ENCODE measurements around the gene STAT4.

The STAT4 gene

DNA sequence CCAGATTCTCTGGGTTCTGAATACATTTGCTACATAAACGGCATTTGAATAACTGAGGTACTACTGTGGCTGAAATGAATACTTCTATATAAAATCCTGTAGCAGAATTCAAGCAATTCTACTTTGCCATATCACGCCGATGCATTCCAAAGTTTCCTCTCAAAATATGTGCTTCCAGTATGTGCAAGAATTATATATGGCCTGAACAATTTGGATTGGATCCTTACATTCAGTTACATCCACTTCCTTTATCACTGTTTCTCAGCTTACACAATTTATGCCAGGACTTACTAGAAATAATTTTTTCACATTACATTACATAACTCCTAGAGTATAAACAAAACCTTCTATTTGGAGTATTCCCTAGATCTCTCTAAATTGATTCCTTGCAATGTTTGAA lies 46.3 kb upstream of the STAT4 start:
- H4K20me1 ChIP-seq (ENCODE audit: control insufficient read depth, insufficient read depth, low read depth, low read length) = no peaks in the 10 kb centered on the region
- H3F3A ChIP-seq (ENCODE audit: control insufficient read depth, insufficient read depth) = no peaks in the 10 kb centered on the region
- H3K79me2 ChIP-seq (ENCODE audit: control insufficient read depth, low read length) = no peaks in the 10 kb centered on the region
- H3K4me1 ChIP-seq (ENCODE audit: control insufficient read depth, low read length) = no peaks in the 10 kb centered on the region
- no peaks in the 10 kb centered on the region for H3K9me3 ChIP-seq (ENCODE audit: control insufficient read depth, insufficient read depth, low read length)
- no peak overlapping the region for H3K27ac ChIP-seq (ENCODE audit: low read depth, low read length)
- TF ChIP-seq, protein P1, sequence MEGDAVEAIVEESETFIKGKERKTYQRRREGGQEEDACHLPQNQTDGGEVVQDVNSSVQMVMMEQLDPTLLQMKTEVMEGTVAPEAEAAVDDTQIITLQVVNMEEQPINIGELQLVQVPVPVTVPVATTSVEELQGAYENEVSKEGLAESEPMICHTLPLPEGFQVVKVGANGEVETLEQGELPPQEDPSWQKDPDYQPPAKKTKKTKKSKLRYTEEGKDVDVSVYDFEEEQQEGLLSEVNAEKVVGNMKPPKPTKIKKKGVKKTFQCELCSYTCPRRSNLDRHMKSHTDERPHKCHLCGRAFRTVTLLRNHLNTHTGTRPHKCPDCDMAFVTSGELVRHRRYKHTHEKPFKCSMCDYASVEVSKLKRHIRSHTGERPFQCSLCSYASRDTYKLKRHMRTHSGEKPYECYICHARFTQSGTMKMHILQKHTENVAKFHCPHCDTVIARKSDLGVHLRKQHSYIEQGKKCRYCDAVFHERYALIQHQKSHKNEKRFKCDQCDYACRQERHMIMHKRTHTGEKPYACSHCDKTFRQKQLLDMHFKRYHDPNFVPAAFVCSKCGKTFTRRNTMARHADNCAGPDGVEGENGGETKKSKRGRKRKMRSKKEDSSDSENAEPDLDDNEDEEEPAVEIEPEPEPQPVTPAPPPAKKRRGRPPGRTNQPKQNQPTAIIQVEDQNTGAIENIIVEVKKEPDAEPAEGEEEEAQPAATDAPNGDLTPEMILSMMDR (IDR thresholded peaks at IDR 0.05; ENCODE audit: low read depth, low read length, poor library complexity, severe bottlenecking) = no peak
- TF ChIP-seq EZH2phosphoT487 (IDR thresholded peaks at IDR 0.05; ENCODE audit: borderline replicate concordance, low read length) = no peak
- H3K27me3 ChIP-seq (ENCODE audit: control insufficient read depth, low read length) = peaks cover 6% of the 10 kb centered on the region; the same call in 1 of the 2 replicates
- no peaks in the 10 kb centered on the region for H3K36me3 ChIP-seq (ENCODE audit: control insufficient read depth, low read length)
- no peak overlapping the region for H3K4me2 ChIP-seq (ENCODE audit: low read length)
- H3K9me2 ChIP-seq (replicated peaks; ENCODE audit: control insufficient read depth, low read length) = no peaks in the 10 kb centered on the region
- no peak overlapping the region for H3K4me3 ChIP-seq (ENCODE audit: low read length)

- no peak overlapping the region for H3K4me3 ChIP-seq (ENCODE audit: low read length)
- H3K4me2 ChIP-seq (ENCODE audit: low read length) = no peak overlapping the region
- no peaks in the 10 kb centered on the region for H3K4me1 ChIP-seq (ENCODE audit: control insufficient read depth, low read length)
- no peaks in the 10 kb centered on the region for H3K27me3 ChIP-seq (ENCODE audit: control insufficient read depth, low read length)
- no peaks in the 10 kb centered on the region for H3K9me3 ChIP-seq (ENCODE audit: control insufficient read depth, insufficient read depth, low read length)
- H3F3A ChIP-seq (ENCODE audit: control insufficient read depth, insufficient read depth) = no peaks in the 10 kb centered on the region
- no peaks in the 10 kb centered on the region for H3K79me2 ChIP-seq (ENCODE audit: control insufficient read depth, low read length)
- no peaks in the 10 kb centered on the region for H3K9me2 ChIP-seq (replicated peaks; ENCODE audit: control insufficient read depth, low read length)
- no peaks in the 10 kb centered on the region for H3K36me3 ChIP-seq (ENCODE audit: control insufficient read depth, low read length)
- no peak for TF ChIP-seq EZH2phosphoT487 (IDR thresholded peaks at IDR 0.05; ENCODE audit: borderline replicate concordance, low read length)
- TF ChIP-seq, protein P1 (IDR thresholded peaks at IDR 0.05; ENCODE audit: low read depth, low read length, poor library complexity, severe bottlenecking) = no peak
- no peaks in the 10 kb centered on the region for H4K20me1 ChIP-seq (ENCODE audit: control insufficient read depth, insufficient read depth, low read depth, low read length)
- H3K27ac ChIP-seq (ENCODE audit: low read depth, low read length) = no peak overlapping the region
Observed at GRCh38 chr2:191195021-191195420, 44.2 kb upstream of the STAT4 start.

DNA sequence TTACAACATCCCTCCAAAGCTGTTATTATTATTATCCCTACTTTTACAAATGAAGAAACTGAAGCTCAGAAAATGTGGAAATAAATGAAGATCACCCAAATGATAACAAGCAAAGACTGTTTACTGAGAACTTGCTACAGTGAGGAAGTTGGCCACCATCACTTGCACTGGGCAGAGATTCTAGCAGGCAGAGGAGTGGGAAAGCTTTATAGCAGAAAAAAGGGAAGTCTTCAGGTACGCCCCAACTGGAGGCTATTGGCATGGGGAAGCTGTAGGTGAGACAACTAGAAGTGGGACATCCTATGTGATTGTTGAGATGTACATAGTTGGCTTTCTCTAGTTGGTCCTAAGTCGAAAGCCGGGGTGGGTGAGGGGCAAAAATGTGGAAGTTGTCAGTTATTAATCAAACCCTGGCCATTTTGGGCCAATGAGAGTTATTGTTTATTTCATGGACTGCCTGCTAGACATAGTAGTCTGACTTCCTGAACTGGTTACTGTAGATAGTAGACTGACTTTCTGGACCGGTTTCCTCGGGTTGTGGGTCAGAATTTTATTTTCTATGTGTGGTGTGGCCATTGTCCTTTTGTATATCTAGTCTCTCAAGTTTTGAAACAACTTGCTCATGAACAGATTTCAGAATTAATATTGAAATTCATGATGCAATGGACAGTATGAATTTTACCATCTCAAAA lies 40.2 kb upstream of the STAT4 start:
- Histone ChIP-seq H3K27ac (ENCODE audit: low read depth, low read length) (no peak overlapping the region), H3K4me3 (ENCODE audit: low read length) (no peak overlapping the region), H3K4me2 (ENCODE audit: low read length) (no peak overlapping the region), H3K9me3 (ENCODE audit: control insufficient read depth, insufficient read depth, low read length) (no peaks in the 10 kb centered on the region), H3F3A (ENCODE audit: control insufficient read depth, insufficient read depth) (no peaks in the 10 kb centered on the region), H3K79me2 (ENCODE audit: control insufficient read depth, low read length) (no peaks in the 10 kb centered on the region), H4K20me1 (ENCODE audit: control insufficient read depth, insufficient read depth, low read depth, low read length) (no peaks in the 10 kb centered on the region), H3K4me1 (ENCODE audit: control insufficient read depth, low read length) (no peaks in the 10 kb centered on the region), H3K9me2 (replicated peaks; ENCODE audit: control insufficient read depth, low read length) (no peaks in the 10 kb centered on the region), H3K36me3 (ENCODE audit: control insufficient read depth, low read length) (no peaks in the 10 kb centered on the region), H3K27me3 (ENCODE audit: control insufficient read depth, low read length) (no peaks in the 10 kb centered on the region)
- TF ChIP-seq, protein P1 (IDR thresholded peaks at IDR 0.05; ENCODE audit: low read depth, low read length, poor library complexity, severe bottlenecking) = no peak
- TF ChIP-seq EZH2phosphoT487 (IDR thresholded peaks at IDR 0.05; ENCODE audit: borderline replicate concordance, low read length) = no peak
